ENCODE data around the gene NPEPL1. TPM values are rescaled to one million over a fixed set of nuclear protein-coding genes. Genes with fewer than 3 reads are reported as not detected.

NPEPL1 gene
- total and polyA plus RNA-seq, 2 of the 8 experiments (the other 6 are each of a cell fraction or from before 2014, with no cell fraction given): 12.4 to 26.8 TPM

DNA sequence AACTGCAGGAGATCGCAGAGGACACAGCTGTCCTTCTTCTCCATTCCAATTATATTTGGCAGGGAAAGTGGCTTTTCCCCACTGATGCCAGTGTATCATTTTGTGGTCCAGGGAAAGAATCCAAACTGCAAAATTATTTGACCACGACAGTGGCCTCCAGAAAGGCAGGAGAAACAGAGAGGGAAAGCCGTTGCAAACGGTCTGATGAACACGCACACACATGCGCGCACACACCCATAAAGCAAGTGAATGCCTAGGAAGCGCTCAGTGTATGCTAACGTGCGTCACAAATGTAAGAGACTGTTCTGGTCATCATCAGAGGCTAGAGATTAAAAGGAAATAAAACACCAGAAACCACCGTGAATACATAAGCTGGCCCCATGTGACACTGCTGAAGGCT lies 54.0 kb downstream of the NPEPL1 start:
- Histone ChIP-seq H3K56ac (replicated peaks; ENCODE audit: insufficient read length, low read depth, low read length) (no peak overlapping the region), H3K4me1 (replicated peaks in 1 of 4; ENCODE audit: control insufficient read depth in 3 of 4, insufficient read depth in 4 of 4, low read length in 3 of 4) (no peaks in the 10 kb centered on the region; a peak in 2 of 7 replicates), H3K4ac (replicated peaks; ENCODE audit: insufficient read length, low read depth, low read length) (no peak overlapping the region), H3K27me3 (replicated peaks in 1 of 4; ENCODE audit: control insufficient read depth in 3 of 4, extremely low read depth in 1 of 4, insufficient read depth in 3 of 4, low read length in 3 of 4) (peaks cover 0 to 17% (median 3%) of the 10 kb centered on the region in 4 experiments; a peak in 4 of 7 replicates), H3K18ac (ENCODE audit: extremely low read depth, low read length) (no peak overlapping the region), H2BK12ac (ENCODE audit: low read depth, low read length) (peak overlapping the region; percentile 50; the same call in 1 of the 2 replicates), H2AFZ (ENCODE audit: low read length) (no peak overlapping the region), H3K9me3 (ENCODE audit: insufficient read depth in 2 of 2, low read depth in 1 of 2, low read length in 1 of 2) (no peaks in the 10 kb centered on the region), H3K23me2 (ENCODE audit: low read depth, low read length) (peaks cover 8% of the 10 kb centered on the region; the same call in 1 of the 2 replicates), H4K91ac (replicated peaks; ENCODE audit: insufficient read length, low read length) (no peak overlapping the region), H4K20me1 (replicated peaks in 1 of 2; ENCODE audit: control insufficient read depth in 1 of 2, insufficient read depth in 2 of 2, low read length in 2 of 2) (peaks cover 0 to 2% of the 10 kb centered on the region in 2 experiments), H2BK15ac (ENCODE audit: low read length) (no peak overlapping the region), H4K8ac (ENCODE audit: extremely low read depth, insufficient read depth, low read length) (no peak overlapping the region), H3K27ac (ENCODE audit: low read depth, low read length) (no peak overlapping the region), H2AK5ac (ENCODE audit: low read depth, low read length) (no peak overlapping the region), H2BK120ac (replicated peaks; ENCODE audit: low read depth, low read length) (no peak overlapping the region), H4K5ac (ENCODE audit: insufficient read length, low read depth, low read length) (no peak overlapping the region), H2BK5ac (ENCODE audit: low read depth, low read length) (no peak overlapping the region), H3K4me2 (ENCODE audit: insufficient read depth in 1 of 2, low read depth in 2 of 2, low read length in 2 of 2) (no peak overlapping the region), H3K23ac (ENCODE audit: insufficient read length) (no peak overlapping the region), H3K36me3 (ENCODE audit: control insufficient read depth in 2 of 4, insufficient read depth in 4 of 4, low read length in 3 of 4) (no peaks in the 10 kb centered on the region), H2BK20ac (ENCODE audit: low read length) (no peak overlapping the region), H3K14ac (ENCODE audit: insufficient read length) (no peak overlapping the region), H3K79me2 (ENCODE audit: control insufficient read depth in 1 of 2, insufficient read depth in 2 of 2, low read length in 2 of 2) (no peaks in the 10 kb centered on the region), H3K4me3 (ENCODE audit: extremely low read depth in 1 of 4, insufficient read depth in 2 of 4, low read depth in 3 of 4, low read length in 4 of 4) (no peak overlapping the region), H3K9ac (replicated peaks in 1 of 4; ENCODE audit: extremely low read depth in 1 of 4, low read depth in 3 of 4, low read length in 3 of 4) (no peak overlapping the region), H3K79me1 (ENCODE audit: low read depth, low read length) (no peaks in the 10 kb centered on the region)
- WGBS, 2 experiments (ENCODE audit: extremely low coverage in 1 of 2, insufficient coverage in 1 of 2, insufficient read length in 1 of 2, insufficient replicate concordance in 2 of 2, low coverage in 1 of 2, low lambda C conversion rate in 2 of 2, missing lambda C conversion rate in 1 of 2): 91% methylated on average over 11 of the region's 11 CpGs; no CpG with 5 or more reads in 1 of the 2 experiments
- FAIRE-seq (no peak), DNase-seq (ENCODE audit: low read depth in 1 of 2, low spot score in 2 of 2) (no peak)
- POLR2A ChIA-PET (ENCODE audit: partially characterized antibody): interaction anchor here (0.6 kb wide), 1 partner anchor 81 kb away, joined by 3 read pairs; no protein-coding TSS in a partner anchor
- CTCF ChIA-PET (ENCODE audit: partially characterized antibody): interaction anchor here (0.5 to 0.6 kb wide), 2 partner anchors 177 to 207 kb away, joined by 3 read pairs; no protein-coding TSS in a partner anchor
- TF ChIP-seq POLR2AphosphoS5 (IDR thresholded peaks at IDR 0.05; ENCODE audit: low read depth, low read length) (no peak), E2F6 (IDR thresholded peaks at IDR 0.05) (no peak), HDAC6 (IDR thresholded peaks at IDR 0.05; ENCODE audit: low read depth, low read length) (no peak), TBP (IDR thresholded peaks at IDR 0.05; ENCODE audit: low read depth, low read length) (no peak), EP300 (IDR thresholded peaks at IDR 0.05; ENCODE audit: borderline replicate concordance in 1 of 2, low read depth in 2 of 2, low read length in 2 of 2) (no peak), TCF12 (IDR thresholded peaks at IDR 0.05; ENCODE audit: low read depth, low read length) (no peak), SAP30 (IDR thresholded peaks at IDR 0.05; ENCODE audit: insufficient read depth, insufficient replicate concordance, low read length) (no peak), GTF2F1 (IDR thresholded peaks at IDR 0.05; ENCODE audit: borderline replicate concordance, low read depth, low read length) (no peak), EZH2 (IDR thresholded peaks at IDR 0.05; ENCODE audit: low read depth, low read length, severe bottlenecking) (no peak)
- TF ChIP-seq, protein P1, sequence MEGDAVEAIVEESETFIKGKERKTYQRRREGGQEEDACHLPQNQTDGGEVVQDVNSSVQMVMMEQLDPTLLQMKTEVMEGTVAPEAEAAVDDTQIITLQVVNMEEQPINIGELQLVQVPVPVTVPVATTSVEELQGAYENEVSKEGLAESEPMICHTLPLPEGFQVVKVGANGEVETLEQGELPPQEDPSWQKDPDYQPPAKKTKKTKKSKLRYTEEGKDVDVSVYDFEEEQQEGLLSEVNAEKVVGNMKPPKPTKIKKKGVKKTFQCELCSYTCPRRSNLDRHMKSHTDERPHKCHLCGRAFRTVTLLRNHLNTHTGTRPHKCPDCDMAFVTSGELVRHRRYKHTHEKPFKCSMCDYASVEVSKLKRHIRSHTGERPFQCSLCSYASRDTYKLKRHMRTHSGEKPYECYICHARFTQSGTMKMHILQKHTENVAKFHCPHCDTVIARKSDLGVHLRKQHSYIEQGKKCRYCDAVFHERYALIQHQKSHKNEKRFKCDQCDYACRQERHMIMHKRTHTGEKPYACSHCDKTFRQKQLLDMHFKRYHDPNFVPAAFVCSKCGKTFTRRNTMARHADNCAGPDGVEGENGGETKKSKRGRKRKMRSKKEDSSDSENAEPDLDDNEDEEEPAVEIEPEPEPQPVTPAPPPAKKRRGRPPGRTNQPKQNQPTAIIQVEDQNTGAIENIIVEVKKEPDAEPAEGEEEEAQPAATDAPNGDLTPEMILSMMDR (IDR thresholded peaks at IDR 0.05; ENCODE audit: control extremely low read depth in 1 of 3, insufficient read depth in 1 of 3, low read depth in 1 of 3, low read length in 3 of 3): no peak

Data from H1 (cell line).